GM18511 (cell line): ENCODE measurements around the gene KANK4.

ENCODE experiments used
- ATAC-seq: cut with Tn5 transposase; IDR thresholded peaks from one replicate; pipeline ENCODE4 v1.9.1; 2021; ENCODE audit warnings: mild to moderate bottlenecking, moderate library complexity; ENCODE audit not compliant: unreplicated experiment

KANK4 gene

GRCh38 chr1:62318756-62319544, at the start of gene KANK4:
Gene KANK4 (minus strand): TSS chr1:62319434. CDS start chr1:62281564, 37,870 bp downstream.
- ATAC-seq = no peak

GRCh38 chr1:62368989-62369388, 49.8 kb upstream of the KANK4 start:
- ATAC-seq = no peak

- ATAC-seq = no peak
Measured at GRCh38 chr1:62367005-62367557, 47.8 kb upstream of the KANK4 start.

GRCh38 chr1:62364721-62365120, 45.5 kb upstream of the KANK4 start:
- ATAC-seq = no peak

GRCh38 chr1:62362926-62363325, 43.7 kb upstream of the KANK4 start:
- ATAC-seq = no peak

- ATAC-seq = no peak
Measured at GRCh38 chr1:62362061-62362917, 43.1 kb upstream of the KANK4 start.

- no peak for ATAC-seq
Measured at GRCh38 chr1:62361431-62361830, 42.2 kb upstream of the KANK4 start.

- ATAC-seq = no peak
Measured at GRCh38 chr1:62358665-62359373, 39.6 kb upstream of the KANK4 start.

- no peak for ATAC-seq
Measured at GRCh38 chr1:62357916-62358315, 38.7 kb upstream of the KANK4 start.

- peak; percentile 71 for ATAC-seq
Measured at GRCh38 chr1:62356257-62356835, 37.1 kb upstream of the KANK4 start.

- ATAC-seq = no peak
Measured at GRCh38 chr1:62355095-62355494, 35.9 kb upstream of the KANK4 start.

- ATAC-seq = no peak
Measured at GRCh38 chr1:62353853-62354252, 34.6 kb upstream of the KANK4 start.

GRCh38 chr1:62352387-62352786, 33.2 kb upstream of the KANK4 start:
- no peak for ATAC-seq

GRCh38 chr1:62349470-62350233, 30.4 kb upstream of the KANK4 start:
- no peak for ATAC-seq

- no peak for ATAC-seq
Measured at GRCh38 chr1:62346886-62347285, 27.7 kb upstream of the KANK4 start.

- no peak for ATAC-seq
Measured at GRCh38 chr1:62343911-62344310, 24.7 kb upstream of the KANK4 start.

GRCh38 chr1:62342270-62342669, 23.0 kb upstream of the KANK4 start:
- no peak for ATAC-seq

- no peak for ATAC-seq
Measured at GRCh38 chr1:62341615-62342014, 22.4 kb upstream of the KANK4 start.

GRCh38 chr1:62341089-62341488, 21.9 kb upstream of the KANK4 start:
- no peak for ATAC-seq
